Keratinocyte (primary cell): ENCODE measurements around the gene COA5. TPM values are rescaled to one million over a fixed set of nuclear protein-coding genes. Genes with fewer than 3 reads are reported as not detected.
A peak's percentile ranks its signal among the peaks of the same experiment; 100 is the strongest.

Experiments
- DNase-seq: peaks from one replicate; pipeline ENCODE4 v3.0.0-alpha.2; 2011; ENCODE audit warnings: low read depth, missing footprints, low spot score
- FAIRE-seq: peaks from 2 replicates; lab custom pipeline; 2011; peaks lifted over from hg19 to GRCh38; lab: Jason Lieb, UNC
- H2AFZ ChIP-seq: 2 replicates; pipeline ENCODE4 v1.6.0; 2012; ENCODE audit warnings: low read length, control low read depth, inconsistent platforms; ENCODE audit not compliant: control insufficient read depth
- H3K27ac ChIP-seq: 2 replicates; pipeline ENCODE4 v1.5.1; 2011; ENCODE audit warnings: low read length; ENCODE audit not compliant: control insufficient read depth, insufficient read depth
- H3K27me3 ChIP-seq: 3 replicates; pipeline ENCODE4 v1.6.0; 2011; ENCODE audit warnings: low read length; ENCODE audit not compliant: control insufficient read depth, insufficient read depth; ENCODE audit errors: extremely low read depth
- H3K36me3 ChIP-seq, 2 experiments: 2 replicates in 1 of 2; 3 replicates in 1 of 2; pipeline ENCODE4 v1.5.1; 2011; ENCODE audit warnings: low read length in 2 of 2, mild to moderate bottlenecking in 1 of 2; ENCODE audit not compliant: control insufficient read depth in 2 of 2, insufficient read depth in 2 of 2; ENCODE audit errors: extremely low read depth in 1 of 2
- H3K4me1 ChIP-seq: 3 replicates; pipeline ENCODE4 v1.5.1; 2011; ENCODE audit warnings: low read length; ENCODE audit not compliant: control insufficient read depth, insufficient read depth; ENCODE audit errors: extremely low read depth
- H3K4me2 ChIP-seq: 3 replicates; pipeline ENCODE4 v1.6.0; 2011; ENCODE audit warnings: low read depth, low read length; ENCODE audit not compliant: control insufficient read depth, insufficient read depth; ENCODE audit errors: extremely low read depth
- H3K4me3 ChIP-seq, 3 experiments: fragments of 200-600 bp in 1 of 3; sonication (generic) in 1 of 3; 2 replicates in 2 of 3; 3 replicates in 1 of 3; pipeline ENCODE4 v1.5.1; 2011 to 2016; ENCODE audit warnings: low read length in 3 of 3, mild to moderate bottlenecking in 3 of 3, control low read depth in 2 of 3, inconsistent platforms in 1 of 3, low read depth in 1 of 3, mixed read lengths in 1 of 3, mixed run types in 1 of 3, moderate library complexity in 1 of 3; ENCODE audit not compliant: control insufficient read depth in 2 of 3, insufficient read depth in 2 of 3; ENCODE audit errors: extremely low read depth in 1 of 3
- H3K79me2 ChIP-seq: 2 replicates; pipeline ENCODE4 v1.6.0; 2012; ENCODE audit warnings: low read length; ENCODE audit not compliant: control insufficient read depth, insufficient read depth
- H3K9ac ChIP-seq: 3 replicates; pipeline ENCODE4 v1.6.0; 2011; ENCODE audit warnings: low read length; ENCODE audit not compliant: control insufficient read depth, insufficient read depth; ENCODE audit errors: extremely low read depth
- H3K9me1 ChIP-seq: 3 replicates; pipeline ENCODE4 v1.6.0; 2011; ENCODE audit warnings: low read length; ENCODE audit not compliant: control insufficient read depth, insufficient read depth; ENCODE audit errors: extremely low read depth
- H3K9me3 ChIP-seq: 2 replicates; pipeline ENCODE4 v1.5.1; 2012; ENCODE audit warnings: low read depth, low read length; ENCODE audit not compliant: control insufficient read depth
- H4K20me1 ChIP-seq: 3 replicates; pipeline ENCODE4 v1.6.0; 2011; ENCODE audit warnings: low read length; ENCODE audit not compliant: control insufficient read depth, insufficient read depth; ENCODE audit errors: extremely low read depth
- CTCF ChIP-seq, 3 experiments: IDR thresholded peaks in 1 of 3; conservative IDR thresholded peaks in 1 of 3; optimal IDR thresholded peaks in 1 of 3; 2 replicates in 2 of 3; 3 replicates in 1 of 3; pipeline versions ENCODE3 to v1.5.1; 2011; ENCODE audit warnings: low read length in 3 of 3, mild to moderate bottlenecking in 3 of 3, moderate library complexity in 2 of 3, control low read depth in 1 of 3, inconsistent platforms in 1 of 3; ENCODE audit not compliant: insufficient read depth in 2 of 3; ENCODE audit errors: extremely low read depth in 1 of 3
- EZH2 ChIP-seq: IDR thresholded peaks from one replicate; pipeline ENCODE4 v1.6.1; 2012; ENCODE audit warnings: inconsistent platforms, mild to moderate bottlenecking, low read length, moderate library complexity
- dilution Hi-C: fragments of 300-500 bp; cut with MboI; formaldehyde crosslinking; loops from one replicate; pipeline ENCODE4 v1.7.0; 2020; ENCODE audit warnings: low sequenced_read_pairs; ENCODE audit not compliant: extremely low pct_ligation_motif_present
- polyA plus RNA-seq, 5 experiments: library from polyadenylated mRNA; depleted of rRNA in 3 of 5; stranded (reverse) in 3 of 5; stranded (forward) in 1 of 5; unstranded in 1 of 5; fragments of >200 nt; gene quantifications; 1 replicate in 1 of 5; 2 replicates in 3 of 5; 3 replicates in 1 of 5; pipeline versions ENCODE4 v1.2.1 to v1.2.3, GENCODE V29; 2011 to 2012; ENCODE audit warnings: missing spikeins in 2 of 5, low read depth in 1 of 5, low replicate concordance in 1 of 5

COA5 gene
- polyA plus RNA-seq, 1 donor (not counting 4 experiments of a cell fraction or from before 2014, with no cell fraction given) = 25.1 TPM

DNA sequence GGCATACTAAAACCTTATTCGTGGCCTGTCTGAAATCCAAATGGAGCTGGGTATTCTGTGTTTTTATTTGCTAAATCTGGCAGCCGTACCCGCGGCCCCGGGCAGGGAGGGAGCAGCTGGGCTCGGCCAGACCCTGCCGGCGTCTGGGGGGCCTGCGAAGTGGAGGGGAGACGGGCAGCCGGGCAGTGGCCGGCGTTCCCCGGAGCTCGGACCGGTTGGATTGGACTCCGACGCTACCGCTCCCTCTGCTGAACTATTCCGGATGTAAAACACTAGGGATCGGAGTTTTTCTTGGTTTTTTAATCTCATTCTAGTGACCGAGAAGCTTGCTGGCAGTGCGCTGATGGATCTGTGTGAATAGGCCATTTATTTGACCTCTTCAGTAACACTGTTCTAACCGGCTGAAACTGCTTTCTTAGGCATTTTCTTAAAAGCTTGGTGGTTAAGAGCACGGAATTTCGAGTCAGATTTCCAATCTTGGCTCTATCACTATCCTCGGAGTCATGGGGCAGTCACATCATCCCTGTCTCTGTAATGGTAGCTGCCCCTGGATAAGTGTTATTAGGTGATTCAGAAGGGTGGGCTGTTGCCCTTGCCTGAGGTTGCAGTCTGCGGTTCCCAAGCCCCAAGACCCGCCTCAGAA lies 771 bp upstream of the COA5 start:
- peak overlapping the region; percentile 97 for H3K9ac ChIP-seq
- peak overlapping the region; percentile 75 for H3K4me2 ChIP-seq
- FAIRE-seq (no peak), DNase-seq (no peak)
- peaks cover 3% of the 10 kb centered on the region for H3K9me1 ChIP-seq
- H3K4me1 ChIP-seq = peaks cover 26% of the 10 kb centered on the region
- H3K36me3 ChIP-seq = peaks cover 7 to 15% of the 10 kb centered on the region in 2 experiments
- no peaks in the 10 kb centered on the region for H4K20me1 ChIP-seq
- H3K27ac ChIP-seq = peak overlapping the region; percentile 94
- TF ChIP-seq CTCF (optimal IDR thresholded peaks at IDR 0.05 in 1 of 3, IDR thresholded peaks at IDR 0.05 in 1 of 3, conservative IDR thresholded peaks at IDR 0.05 in 1 of 3; ENCODE audit: extremely low read depth in 1 of 3, insufficient read depth in 2 of 3, low read length in 3 of 3) (no peak), EZH2 (no peak)
- peak overlapping the region; percentile 93 for H2AFZ ChIP-seq
- H3K4me3 ChIP-seq = peak overlapping the region; percentile 96 to 99 (median 98)
- H3K79me2 ChIP-seq = peaks cover 66% of the 10 kb centered on the region
- no peaks in the 10 kb centered on the region for H3K27me3 ChIP-seq
- H3K9me3 ChIP-seq = no peaks in the 10 kb centered on the region
- dilution Hi-C loops = no loop called here

DNA sequence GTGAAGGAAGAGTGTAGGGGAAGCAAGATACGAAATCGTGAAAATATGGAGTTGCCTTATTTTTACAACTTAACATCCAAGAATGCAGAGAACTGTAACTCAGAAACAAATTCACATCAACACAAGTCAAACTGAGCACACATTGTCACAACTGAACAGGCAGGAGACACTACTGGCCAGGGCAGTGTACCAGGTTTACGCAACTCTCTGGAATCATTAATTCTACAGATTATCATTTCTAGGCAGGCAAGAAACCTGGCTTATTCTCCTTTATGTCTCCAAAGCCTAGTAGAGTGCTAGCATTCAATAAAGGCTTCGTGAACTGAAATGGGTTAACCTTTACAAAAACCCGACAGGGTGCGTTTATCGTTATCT lies 584 bp downstream of the COA5 start:
- DNase-seq = no peak
- Histone ChIP-seq H3K9me1 (peaks cover 3% of the 10 kb centered on the region), H2AFZ (peak overlapping the region; percentile 96), H3K9ac (peak overlapping the region; percentile 97), H3K36me3 (peaks cover 10 to 14% of the 10 kb centered on the region in 2 experiments), H3K27ac (peak overlapping the region; percentile 94), H3K4me2 (peak overlapping the region; percentile 100), H4K20me1 (no peaks in the 10 kb centered on the region), H3K27me3 (no peaks in the 10 kb centered on the region), H3K79me2 (peaks cover 68% of the 10 kb centered on the region), H3K4me1 (peaks cover 26% of the 10 kb centered on the region), H3K9me3 (no peaks in the 10 kb centered on the region), H3K4me3 (peak overlapping the region; percentile 96 to 99 (median 98))
- dilution Hi-C loops = no loop called here
- FAIRE-seq = no peak
- TF ChIP-seq CTCF (optimal IDR thresholded peaks at IDR 0.05 in 1 of 3, IDR thresholded peaks at IDR 0.05 in 1 of 3, conservative IDR thresholded peaks at IDR 0.05 in 1 of 3; ENCODE audit: extremely low read depth in 1 of 3, insufficient read depth in 2 of 3, low read length in 3 of 3) (no peak), EZH2 (no peak)
